ENCODE results near the gene ARL17B. TPM values are rescaled to one million over a fixed set of nuclear protein-coding genes. Genes with fewer than 3 reads are reported as not detected.
"Not testable (repeated sequence)": the region's sequence is repeated elsewhere in the genome, so short reads cannot be mapped to it uniquely, and the experiment has no call there.

The ARL17B gene
- polyA plus RNA-seq, 10 donors: 5.2 to 12.7 (median 9.9) TPM

DNA sequence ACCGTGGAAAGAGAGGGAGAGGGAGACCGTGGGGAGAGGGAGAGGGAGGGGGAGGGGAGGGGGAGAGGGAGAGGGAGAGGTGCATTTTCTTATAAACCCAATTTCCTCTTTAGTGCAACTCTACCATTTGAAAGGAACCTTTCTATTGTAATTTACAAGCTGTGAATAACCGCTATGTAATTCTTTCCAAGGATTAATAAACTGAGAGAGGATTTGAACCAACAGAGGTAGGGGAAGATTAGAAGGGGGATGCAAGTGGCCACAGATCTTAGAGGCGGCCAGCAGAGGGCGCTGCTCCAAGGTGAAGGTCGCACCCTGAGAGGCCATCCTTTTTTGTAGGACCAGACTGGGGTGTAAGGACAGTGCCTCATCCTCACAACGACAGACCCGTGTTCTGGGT lies 107.8 kb downstream of the ARL17B start:
- DNase-seq: peak in 1 of 3 donors; percentile 41

DNA sequence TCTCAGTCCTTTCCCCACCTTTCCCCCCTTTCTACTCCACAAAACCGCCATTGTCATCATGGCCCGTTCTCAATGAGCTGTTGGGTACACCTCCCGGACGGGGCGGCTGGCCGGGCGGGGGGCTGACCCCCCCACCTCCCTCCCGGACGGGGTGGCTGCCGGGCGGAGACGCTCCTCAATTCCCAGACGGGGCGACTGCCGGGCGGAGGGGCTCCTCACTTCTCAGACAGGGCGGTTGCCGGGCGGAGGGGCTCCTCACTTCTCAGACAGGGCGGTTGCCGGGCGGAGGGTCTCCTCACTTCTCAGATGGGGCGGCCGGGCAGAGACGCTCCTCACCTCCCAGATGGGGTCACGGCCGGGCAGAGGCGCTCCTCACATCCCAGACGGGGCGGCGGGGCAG lies 108.8 kb downstream of the ARL17B start:
- not testable (repeated sequence) for DNase-seq

DNA sequence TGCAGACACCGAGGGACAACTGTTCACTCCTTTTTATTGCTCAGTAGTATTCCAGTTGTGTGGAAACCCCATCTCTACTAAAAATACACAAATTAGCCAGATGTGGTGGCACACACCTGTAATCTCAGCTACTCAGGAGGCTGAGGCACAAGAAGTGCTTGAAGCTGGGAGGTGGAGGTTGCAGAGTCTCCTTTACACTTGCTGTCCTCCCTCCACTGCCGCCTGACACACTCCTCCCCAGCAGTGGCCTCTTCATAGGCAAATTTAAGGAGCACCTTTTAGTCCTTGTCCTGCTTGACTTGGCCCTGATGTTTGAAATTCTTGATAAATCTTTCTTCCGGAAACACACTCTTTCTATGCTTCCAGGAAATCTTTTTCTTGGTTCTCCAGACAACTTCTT lies 112.4 kb downstream of the ARL17B start:
- not testable (repeated sequence) for DNase-seq

DNA sequence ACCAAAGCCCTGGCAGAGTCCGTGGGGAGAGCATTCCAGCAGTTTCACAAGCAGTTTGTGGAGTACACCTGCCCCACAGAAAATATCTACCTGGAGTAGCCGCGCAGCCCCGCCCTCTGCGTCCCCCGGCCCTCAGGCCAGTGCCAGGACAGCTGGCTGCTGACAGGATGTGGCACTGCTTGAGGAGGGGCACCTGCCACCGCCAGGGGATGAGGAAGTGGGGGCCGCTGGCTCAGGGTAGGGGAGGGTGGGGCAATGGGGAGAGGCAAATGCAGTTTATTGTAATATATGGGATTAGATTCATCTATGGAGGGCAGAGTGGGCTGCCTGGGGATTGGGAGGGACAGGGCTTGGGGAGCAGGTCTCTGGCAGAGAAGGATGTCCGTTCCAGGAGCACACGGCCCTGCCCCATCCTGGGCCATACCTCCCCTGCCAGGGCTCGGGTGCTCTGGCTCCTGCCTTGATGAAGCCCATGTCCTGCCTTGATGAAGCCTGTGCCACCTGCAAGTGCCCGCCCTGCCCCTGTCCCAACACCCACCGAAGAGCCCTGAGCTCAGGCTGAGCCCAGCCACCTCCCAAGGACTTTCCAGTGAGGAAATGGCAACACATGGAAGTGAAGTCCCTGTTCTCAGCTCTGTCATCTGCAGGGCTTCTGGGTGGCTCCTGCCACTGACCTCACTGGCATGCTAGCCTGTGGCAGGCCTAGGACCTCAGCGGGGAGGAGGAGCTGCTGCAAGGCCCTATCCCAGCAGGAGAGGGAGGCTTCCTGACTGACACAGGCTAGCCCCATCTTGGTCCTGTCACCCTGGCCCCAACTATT lies 116.4 kb downstream of the ARL17B start:
- not testable (repeated sequence) for DNase-seq

DNA sequence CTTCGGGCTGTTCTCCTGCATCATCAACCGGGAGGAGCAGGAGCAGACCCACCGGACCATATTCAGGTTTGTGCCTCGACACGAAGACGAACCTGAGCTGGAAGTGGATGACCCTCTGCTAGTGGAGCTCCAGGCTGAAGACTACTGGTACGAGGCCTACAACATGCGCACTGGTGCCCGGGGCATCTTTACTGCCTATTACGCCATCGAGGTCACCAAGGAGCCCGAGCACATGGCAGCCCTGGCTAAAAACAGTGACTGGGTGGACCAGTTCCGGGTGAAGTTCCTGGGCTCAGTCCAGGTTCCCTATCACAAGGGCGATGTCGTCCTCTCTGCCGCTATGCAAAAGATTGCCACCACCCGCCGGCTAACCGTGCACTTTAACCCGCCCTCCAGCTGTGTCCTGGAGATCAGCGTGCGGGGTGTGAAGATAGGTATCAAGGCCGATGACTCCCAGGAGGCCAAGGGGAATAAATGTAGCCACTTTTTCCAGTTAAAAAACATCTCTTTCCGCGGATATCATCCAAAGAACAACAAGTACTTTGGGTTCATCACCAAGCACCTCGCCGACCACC lies 117.1 kb downstream of the ARL17B start:
- not testable (repeated sequence) for DNase-seq

DNA sequence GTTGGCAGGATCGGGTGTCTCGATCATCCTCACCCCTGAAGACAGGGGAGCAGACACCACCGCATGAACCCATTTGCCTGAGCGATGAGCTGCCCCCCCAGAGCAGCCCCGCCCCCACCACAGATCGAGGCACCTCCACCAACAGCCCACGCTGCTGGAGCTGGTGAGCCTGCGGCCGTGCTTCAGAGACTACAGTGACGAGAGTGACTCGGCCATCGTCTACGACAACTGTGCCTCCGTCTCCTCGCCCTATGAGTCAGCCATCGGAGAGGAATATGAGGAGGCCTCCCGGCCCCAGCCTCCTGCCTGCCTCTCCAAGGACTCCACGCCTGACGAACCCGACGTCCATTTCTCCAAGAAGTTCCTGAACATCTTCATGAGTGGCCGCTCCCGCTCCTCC lies 117.6 kb downstream of the ARL17B start:
- not testable (repeated sequence) for DNase-seq

DNA sequence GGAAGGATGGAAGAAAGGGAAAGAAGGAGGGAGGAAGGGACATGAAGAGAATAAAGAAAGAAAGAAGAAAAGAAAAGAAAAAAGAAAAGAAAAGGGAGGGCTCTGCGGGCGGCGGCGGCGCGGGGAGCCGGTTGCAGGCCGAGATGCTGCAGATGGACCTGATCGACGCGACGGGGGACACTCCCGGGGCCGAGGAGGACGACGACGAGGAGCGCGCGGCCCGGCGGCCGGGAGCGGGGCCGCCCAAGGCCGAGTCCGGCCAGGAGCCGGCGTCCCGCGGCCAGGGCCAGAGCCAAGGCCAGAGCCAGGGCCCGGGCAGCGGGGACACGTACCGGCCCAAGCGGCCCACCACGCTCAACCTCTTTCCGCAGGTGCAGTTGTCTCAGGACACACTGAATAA lies 118.1 kb downstream of the ARL17B start:
- DNase-seq: not testable (repeated sequence)

DNA sequence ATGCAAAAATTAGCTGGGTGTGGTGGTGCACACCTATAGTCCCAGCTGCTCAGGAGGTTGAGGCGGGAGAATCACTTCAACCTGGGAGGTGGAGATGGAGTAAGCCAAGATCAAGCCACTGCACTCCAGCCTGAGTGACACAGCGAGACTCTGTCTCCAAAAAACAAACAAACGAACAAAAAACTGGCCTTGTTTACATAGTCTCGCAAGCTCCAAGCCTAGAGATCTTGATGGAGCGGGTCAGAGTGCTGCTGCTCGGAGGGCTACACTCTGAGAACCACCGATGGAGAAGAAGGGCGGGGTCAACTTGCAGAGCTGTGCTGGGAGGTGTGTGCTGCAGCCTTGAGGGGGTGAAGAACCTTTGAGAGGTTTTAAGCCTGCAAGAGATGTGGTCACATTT lies 130.2 kb downstream of the ARL17B start:
- not testable (repeated sequence) for DNase-seq

DNA sequence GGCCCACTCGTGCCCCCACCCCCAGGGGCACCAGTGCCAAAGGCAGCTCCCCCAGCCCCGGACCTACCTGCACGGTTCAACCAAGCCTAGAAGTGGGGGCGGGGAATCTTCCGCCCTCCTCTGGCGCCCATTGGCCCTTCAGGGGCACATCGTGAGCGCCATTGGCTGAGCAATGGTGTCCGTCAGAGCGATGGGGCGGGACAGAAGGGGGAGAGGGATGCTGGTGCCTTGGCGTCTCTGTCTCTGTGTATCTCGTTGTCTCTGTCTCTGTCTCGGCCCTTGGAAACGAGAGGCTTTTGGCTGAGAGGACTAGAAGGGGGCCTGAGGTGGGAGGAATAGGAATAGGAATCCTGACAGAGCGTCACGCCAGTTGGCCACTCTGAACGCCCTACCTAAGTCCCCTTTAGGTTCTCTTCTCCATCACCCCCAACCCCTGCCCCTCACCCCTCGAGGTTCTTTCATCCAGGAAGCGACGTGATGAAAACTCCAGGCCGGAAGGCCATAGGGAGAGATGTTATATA lies 136.2 kb downstream of the ARL17B start:
- peak; percentile 86 to 99 (median 94) for DNase-seq

DNA sequence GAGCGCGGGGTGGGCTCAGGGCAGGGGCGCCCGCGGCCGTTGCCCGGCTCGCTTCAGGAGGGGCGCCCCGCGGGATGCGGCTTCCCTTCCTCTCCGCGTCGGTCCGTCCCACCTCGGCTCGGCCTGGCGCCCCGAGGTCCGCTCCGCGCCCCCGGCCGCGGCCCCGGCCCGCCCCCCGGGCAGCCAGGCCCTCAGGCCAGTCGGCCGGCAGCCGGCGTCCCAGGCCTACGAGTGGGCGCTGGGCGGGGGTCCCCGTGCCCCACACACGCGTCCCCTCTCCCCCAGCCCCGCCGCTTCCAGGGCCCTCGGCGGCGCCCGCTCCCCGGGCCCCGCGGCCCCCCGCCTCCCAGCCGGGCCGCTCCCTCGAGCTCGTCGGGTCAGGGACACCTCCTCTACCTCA lies 136.7 kb downstream of the ARL17B start:
- DNase-seq: peak; percentile 3 to 68 (median 5)

Other genes starting within 250 kb of the ARL17B start
- 10 to 100 TPM; 25.4 to 63.0 (median 33.5) TPM for gene KANSL1, start 168.3 kb downstream of the ARL17B start, polyA plus RNA-seq (ENCODE audit: insufficient read length in 10 of 10)
- gene LRRC37A, start 66.6 kb downstream of the ARL17B start, polyA plus RNA-seq (ENCODE audit: insufficient read length in 10 of 10): 1 to 10 TPM; 1.5 to 7.2 (median 2.5) TPM
- gene LRRC37A2, start 150.7 kb upstream of the ARL17B start, polyA plus RNA-seq (ENCODE audit: insufficient read length in 10 of 10): 10 to 100 TPM; 10.6 to 37.5 (median 17.0) TPM
- 10 to 100 TPM; 10.3 to 27.3 (median 19.4) TPM for gene ARL17A, start 217.9 kb upstream of the ARL17B start, polyA plus RNA-seq (ENCODE audit: insufficient read length in 10 of 10)
- 10 to 100 TPM; 19.7 to 27.7 (median 21.1) TPM for gene NSF, start 228.9 kb upstream of the ARL17B start, polyA plus RNA-seq (ENCODE audit: insufficient read length in 10 of 10)